ENCODE measurements around the gene FBXO31.
A peak's percentile ranks its signal among the peaks of the same experiment; 100 is the strongest.

The FBXO31 gene

DNA sequence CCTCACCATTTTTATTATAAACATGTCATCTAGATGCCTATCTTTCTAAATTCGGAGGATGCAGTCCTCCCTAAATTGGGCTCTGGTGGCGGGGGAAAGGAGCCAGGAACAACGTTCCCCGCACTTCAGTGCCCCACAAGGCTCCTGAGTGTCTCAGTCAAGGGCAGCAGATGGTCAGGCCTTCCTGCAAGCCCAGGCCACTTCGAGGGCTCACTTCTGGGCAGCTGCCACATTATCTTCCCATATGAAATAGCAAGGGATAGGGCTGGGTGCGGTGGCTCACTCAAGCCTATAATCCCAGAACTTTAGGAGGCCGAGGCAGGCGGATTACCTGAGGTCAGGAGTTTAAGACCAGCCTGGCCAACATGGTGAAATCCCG, 32.3 kb downstream of the FBXO31 start:
- TF ChIP-seq, protein P1, sequence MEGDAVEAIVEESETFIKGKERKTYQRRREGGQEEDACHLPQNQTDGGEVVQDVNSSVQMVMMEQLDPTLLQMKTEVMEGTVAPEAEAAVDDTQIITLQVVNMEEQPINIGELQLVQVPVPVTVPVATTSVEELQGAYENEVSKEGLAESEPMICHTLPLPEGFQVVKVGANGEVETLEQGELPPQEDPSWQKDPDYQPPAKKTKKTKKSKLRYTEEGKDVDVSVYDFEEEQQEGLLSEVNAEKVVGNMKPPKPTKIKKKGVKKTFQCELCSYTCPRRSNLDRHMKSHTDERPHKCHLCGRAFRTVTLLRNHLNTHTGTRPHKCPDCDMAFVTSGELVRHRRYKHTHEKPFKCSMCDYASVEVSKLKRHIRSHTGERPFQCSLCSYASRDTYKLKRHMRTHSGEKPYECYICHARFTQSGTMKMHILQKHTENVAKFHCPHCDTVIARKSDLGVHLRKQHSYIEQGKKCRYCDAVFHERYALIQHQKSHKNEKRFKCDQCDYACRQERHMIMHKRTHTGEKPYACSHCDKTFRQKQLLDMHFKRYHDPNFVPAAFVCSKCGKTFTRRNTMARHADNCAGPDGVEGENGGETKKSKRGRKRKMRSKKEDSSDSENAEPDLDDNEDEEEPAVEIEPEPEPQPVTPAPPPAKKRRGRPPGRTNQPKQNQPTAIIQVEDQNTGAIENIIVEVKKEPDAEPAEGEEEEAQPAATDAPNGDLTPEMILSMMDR (IDR thresholded peaks at IDR 0.05; ENCODE audit: low read depth, low read length, missing control alignments): no peak
- H3K4me3 ChIP-seq (ENCODE audit: low read depth, low read length): no peak overlapping the region
- DNase-seq (ENCODE audit: low read depth): no peak

GRCh38 chr16:87350681-87351319, 32.8 kb downstream of the FBXO31 start:
- no peak overlapping the region for H3K4me3 ChIP-seq (ENCODE audit: low read depth, low read length)
- TF ChIP-seq, protein P1 (IDR thresholded peaks at IDR 0.05; ENCODE audit: low read depth, low read length, missing control alignments): no peak
- peak; percentile 5 for DNase-seq (ENCODE audit: low read depth)

DNA sequence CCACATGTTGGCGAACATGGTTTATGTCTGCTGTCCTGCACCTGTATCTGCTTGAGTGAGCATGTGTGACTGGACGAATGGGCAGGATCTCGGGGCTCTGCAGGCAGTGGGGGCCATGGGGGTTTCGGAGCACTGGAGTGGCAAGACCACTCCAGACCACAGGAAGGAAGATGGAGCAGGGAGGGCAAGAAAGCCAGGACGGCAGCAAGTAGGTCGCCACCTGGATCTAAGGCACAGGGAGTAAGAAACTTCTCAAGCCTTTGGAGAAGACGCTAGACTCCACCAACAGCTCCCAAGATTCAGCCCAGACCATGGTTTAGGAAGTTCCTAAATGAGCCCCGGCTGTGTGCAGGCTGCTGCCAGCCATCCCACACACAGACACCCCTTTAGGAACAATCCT, 33.5 kb downstream of the FBXO31 start:
- TF ChIP-seq, protein P1 (IDR thresholded peaks at IDR 0.05; ENCODE audit: low read depth, low read length, missing control alignments): no peak
- no peak for DNase-seq (ENCODE audit: low read depth)

DNA sequence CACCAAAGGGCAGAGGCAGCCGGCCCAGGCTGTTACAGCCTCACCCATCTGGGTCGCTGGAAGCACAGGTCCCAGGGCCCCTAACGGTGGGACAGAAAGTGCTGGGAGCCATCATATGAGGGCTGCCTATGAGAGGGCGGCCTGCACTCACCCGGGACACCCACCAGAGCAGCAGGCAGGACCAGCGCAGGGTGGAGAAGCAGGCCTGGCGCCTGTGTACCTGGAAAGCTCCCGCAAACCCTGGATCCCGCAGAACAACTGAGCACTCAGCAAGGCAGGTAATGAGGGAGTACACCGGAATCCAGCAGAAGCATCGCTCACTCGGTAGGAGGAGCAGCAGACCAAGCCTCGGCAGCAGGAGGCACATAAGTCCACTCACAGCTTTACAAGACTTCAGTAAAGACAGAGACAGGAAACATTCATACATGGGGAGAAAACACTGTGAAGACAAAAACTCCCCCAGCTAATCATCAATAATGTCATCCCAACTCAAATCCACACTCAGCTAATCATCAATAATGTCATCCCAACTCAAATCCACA, 34.9 kb downstream of the FBXO31 start:
- H3K4me3 ChIP-seq (ENCODE audit: low read depth, low read length): no peak overlapping the region
- no peak for DNase-seq (ENCODE audit: low read depth)
- TF ChIP-seq, protein P1 (IDR thresholded peaks at IDR 0.05; ENCODE audit: low read depth, low read length, missing control alignments): no peak

More for the DNA sequence above, 33.5 kb downstream of the FBXO31 start:
- H3K4me3 ChIP-seq (ENCODE audit: low read depth, low read length): no peak overlapping the region

GRCh38 chr16:87347932-87348615, 35.5 kb downstream of the FBXO31 start:
- DNase-seq (ENCODE audit: low read depth): no peak
- TF ChIP-seq, protein P1 (IDR thresholded peaks at IDR 0.05; ENCODE audit: low read depth, low read length, missing control alignments): peak; percentile 12
- no peak overlapping the region for H3K4me3 ChIP-seq (ENCODE audit: low read depth, low read length)

DNA sequence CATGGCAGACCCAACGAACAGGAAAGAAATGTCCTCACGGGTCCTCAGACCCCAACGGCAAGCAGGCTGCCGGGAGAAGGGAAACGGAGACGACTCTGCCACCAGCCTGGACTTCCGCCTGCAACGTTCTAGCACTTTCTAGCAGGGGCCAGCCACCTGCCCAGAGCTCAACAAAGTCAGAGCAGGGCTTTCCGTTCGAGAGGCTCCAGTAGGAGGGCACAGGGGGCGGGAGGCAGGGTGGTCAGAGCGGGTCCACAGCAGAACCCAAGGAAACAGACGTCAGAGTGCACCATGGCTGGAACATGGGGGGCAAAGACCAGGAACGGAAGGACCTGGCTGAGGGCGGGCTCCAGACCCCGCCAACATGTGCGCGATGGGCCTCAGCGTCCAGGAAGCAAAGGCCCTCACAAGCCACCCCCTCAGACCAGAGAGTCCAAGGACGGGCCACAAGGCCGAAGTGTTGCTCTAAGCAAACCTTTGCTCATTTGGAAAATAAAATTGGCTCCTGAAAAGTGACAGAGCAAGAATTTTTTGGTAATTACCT, 37.0 kb downstream of the FBXO31 start:
- DNase-seq (ENCODE audit: low read depth): no peak
- H3K4me3 ChIP-seq (ENCODE audit: low read depth, low read length): no peak overlapping the region
- TF ChIP-seq, protein P1 (IDR thresholded peaks at IDR 0.05; ENCODE audit: low read depth, low read length, missing control alignments): no peak

Data from GM12864 (cell line).